ENCODE data around the gene MRPS24.

GRCh38 chr7:43834463-43835251 lies 34.7 kb downstream of the MRPS24 start:
- TF ChIP-seq, protein P1, sequence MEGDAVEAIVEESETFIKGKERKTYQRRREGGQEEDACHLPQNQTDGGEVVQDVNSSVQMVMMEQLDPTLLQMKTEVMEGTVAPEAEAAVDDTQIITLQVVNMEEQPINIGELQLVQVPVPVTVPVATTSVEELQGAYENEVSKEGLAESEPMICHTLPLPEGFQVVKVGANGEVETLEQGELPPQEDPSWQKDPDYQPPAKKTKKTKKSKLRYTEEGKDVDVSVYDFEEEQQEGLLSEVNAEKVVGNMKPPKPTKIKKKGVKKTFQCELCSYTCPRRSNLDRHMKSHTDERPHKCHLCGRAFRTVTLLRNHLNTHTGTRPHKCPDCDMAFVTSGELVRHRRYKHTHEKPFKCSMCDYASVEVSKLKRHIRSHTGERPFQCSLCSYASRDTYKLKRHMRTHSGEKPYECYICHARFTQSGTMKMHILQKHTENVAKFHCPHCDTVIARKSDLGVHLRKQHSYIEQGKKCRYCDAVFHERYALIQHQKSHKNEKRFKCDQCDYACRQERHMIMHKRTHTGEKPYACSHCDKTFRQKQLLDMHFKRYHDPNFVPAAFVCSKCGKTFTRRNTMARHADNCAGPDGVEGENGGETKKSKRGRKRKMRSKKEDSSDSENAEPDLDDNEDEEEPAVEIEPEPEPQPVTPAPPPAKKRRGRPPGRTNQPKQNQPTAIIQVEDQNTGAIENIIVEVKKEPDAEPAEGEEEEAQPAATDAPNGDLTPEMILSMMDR (IDR thresholded peaks at IDR 0.05): no peak
- TF ChIP-seq POLR2A (IDR thresholded peaks at IDR 0.05): no peak
- TF ChIP-seq POLR2AphosphoS5 (IDR thresholded peaks at IDR 0.05): no peak
- no peak for TF ChIP-seq EP300 (IDR thresholded peaks at IDR 0.05)

Measured in gastroesophageal sphincter (tissue), 3 donors.